HPDE6-E6E7 (cell line): Measurements from ENCODE around the gene ENTREP1.
"Not testable (repeated sequence)": the region's sequence is repeated elsewhere in the genome, so short reads cannot be mapped to it uniquely, and the experiment has no call there.

Experiments
- DNase-seq: peaks from one replicate; pipeline ENCODE4 v3.0.0; 2011; ENCODE audit warnings: missing footprints; ENCODE audit errors: extremely low spot score

ENTREP1 gene

DNA sequence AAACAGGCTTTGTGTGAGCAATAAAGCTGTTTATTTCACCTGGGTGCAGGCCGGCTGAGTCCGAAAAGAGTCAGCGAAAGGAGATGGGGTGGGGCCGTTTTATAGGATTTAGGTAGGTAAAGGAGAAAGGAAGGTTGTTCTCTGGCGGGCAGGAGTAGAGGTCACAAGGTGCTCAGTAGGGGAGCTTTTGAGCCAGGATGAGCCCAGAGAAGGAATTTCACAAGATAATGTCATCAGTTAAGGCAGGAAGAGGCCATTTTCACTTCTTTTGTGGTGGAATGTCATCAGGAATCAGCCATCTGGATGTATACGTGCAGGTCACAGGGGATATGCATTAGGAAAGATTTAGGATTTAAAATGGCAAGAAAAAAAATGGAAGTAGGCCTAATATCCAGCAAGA is 84.9 kb downstream of the ENTREP1 start:
- DNase-seq: not testable (repeated sequence)

DNA sequence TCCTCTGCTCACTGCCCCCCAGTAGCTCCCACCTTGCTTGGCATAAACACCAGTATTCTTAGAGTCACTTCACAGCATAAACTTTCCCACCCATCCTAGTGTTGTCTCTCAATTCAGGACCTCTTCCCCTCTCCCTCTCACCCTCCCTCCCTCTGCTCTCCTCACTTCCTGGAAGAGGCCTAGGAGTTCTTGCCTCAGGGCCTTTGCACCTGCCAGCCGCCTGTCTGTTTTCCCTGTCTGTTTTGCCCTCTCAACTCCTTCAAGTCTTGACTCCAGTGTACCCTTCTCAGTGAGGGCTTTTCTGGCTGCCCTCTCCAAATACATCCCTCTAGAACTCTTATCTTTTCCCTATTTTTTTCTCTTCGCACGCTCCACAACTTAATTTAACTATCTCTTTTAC is 86.2 kb downstream of the ENTREP1 start:
- no peak for DNase-seq

DNA sequence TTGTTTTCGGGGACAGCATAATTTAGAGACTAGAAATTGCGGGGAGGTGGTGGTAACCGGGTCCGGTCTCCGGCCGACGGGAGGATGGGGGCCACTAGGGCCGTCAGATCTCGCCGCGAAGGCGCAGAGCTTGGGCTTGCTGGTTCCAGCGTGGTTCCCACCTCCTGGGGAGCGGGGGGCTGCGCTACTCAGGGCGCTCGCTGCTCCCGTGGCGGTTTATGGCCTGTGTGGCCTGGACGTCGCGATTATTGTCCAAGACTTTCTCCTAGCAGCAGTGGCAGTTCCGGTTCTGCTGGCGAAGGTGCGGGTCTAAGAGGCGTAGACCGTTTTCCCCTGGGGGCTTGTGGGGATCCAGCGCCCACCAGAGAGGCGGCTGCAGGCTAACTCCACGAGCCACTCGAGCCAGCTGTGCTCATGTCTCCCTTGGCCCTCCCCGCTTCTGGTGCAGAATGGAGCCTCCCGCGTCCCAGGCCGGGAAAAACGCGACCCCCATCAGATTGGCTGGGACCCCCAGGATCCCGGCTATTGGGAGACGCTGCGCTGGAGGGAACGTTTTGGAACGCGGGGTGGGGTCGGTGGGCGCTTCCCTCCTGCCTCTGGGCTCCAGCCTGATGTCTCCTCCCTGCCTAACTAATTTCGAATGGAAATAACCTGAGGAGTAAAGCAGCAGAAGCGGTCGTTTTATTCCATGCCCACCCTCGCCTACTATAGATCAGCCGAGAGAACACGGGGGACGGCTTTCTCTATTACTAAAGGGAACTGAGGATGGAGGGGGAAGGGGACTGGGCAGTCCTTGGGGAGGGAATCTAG is 87.1 kb downstream of the ENTREP1 start:
- DNase-seq: no peak

DNA sequence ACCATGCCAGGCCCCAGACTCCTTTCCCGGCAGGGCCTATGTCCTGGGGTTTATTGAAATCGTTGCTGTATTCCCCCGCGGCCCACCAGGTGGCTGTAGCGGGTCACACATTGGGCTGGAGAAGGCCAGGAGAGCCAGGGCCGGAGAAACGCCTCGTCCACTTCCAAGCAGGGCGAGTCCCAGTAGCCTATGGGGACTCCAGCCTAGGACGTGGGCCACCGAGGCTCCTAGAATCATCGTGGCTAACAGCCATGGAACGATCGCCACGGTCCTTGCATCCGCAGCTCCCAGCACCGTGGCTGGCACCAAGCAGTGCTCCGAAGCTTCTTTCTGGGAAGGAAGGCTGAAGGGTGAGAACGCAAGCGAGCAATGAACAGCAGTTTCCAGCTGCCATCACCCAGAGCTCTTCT is 87.7 kb downstream of the ENTREP1 start:
- DNase-seq: peak; percentile 66

DNA sequence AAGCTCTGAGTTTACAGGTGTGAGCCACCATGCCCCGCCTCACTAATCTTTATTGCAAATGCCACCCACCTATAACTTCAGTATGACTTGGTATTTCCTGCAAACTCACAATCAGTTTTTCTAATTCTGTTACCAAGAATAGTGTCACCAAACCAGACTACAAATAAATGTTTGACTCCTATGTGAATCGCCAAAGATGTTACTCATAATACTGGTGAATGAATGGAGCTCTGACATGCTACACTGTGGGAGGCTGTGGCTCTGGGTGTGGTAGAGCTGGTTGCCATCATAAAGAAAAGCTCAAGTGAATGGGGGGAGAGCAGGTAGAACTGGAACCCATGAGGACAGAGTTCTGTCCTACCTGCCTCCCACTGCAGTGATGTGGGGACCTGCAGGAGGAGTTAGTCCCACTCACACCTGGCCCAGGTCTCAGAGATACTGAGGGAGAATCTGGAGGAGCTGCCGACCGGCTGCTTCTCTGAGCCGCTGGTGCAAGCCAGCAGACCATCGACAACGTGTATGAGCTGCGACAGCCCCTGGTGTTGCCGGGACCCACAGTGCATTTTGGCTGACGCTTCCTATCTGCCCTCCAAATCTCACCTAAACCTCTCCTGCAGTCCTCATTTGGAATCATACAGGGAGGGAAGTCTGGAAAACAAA is 95.7 kb downstream of the ENTREP1 start:
- no peak for DNase-seq

DNA sequence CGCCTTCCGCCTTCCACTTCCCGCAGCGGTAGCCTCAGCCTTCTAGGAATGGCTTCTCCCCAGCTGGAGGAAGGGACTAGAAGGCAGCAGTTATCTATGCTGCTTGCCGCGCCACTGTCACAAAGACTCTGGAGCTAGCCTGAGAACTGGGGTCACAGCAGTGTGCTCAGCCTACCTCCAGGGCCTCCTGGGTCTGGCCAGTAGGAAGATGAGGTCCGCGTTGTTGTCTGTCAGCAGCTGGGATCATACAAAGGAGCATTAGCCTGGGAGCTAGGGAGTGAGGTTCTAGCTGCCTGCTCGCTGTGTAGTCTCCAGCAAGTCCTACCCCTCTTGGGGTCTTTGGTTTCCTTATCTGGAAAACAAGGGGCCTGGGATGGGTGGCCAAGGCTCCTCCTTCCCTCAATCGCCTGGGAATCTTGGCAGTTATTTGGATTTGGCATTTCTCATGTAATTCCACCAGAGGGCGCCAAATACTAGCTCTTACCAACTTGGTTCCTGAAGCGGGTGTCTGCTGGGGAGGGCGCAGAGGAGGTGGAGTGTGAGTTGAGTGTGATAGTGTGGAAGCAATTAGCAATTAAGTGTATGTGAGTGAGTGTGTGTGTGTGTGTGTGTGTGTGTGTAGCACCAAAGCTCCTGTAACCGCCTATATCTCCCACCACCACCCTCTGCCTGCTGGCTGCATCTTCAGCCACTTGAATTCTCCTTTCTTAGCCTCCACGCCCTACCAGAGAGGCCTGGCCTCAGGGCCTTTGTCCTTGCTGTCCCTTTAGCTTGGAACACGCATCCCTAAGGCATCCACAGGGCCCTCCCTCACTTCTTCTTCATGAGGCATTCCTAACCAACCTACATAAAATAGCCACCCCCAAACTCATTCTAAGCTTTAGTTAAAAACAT is 97.1 kb downstream of the ENTREP1 start:
- peak; percentile 69 for DNase-seq

DNA sequence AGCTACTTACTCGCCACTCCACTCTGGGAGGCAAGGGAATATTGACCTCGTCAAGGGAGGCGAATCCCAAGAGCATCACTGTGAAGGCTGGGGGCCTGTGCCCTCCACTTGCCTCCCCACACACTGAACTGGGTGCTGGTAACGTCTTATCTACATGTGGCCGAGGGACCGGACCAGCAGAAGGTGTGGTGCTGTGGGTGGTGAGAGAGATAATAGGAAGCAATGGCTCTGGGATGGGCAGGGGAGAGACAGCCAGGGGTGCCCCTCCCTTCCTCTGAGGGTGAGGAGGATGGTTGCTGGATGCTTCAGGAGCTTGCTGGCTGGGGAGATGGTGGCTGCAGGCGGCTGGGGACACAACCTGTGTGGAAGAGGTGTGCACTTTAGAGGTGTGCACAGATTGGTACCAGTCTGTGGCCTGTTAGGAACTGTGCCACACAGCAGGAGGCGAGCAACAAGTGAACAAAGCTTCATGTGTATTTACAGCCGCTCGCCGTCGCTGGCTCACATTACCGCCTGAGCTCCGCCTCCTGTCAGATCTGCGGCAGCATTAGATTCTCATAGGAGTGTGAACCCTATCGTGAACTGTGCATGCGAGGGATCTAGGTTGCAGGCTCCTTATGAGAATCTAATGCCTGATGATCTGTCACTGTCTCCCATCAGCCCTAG is 100.3 kb downstream of the ENTREP1 start:
- DNase-seq: no peak

DNA sequence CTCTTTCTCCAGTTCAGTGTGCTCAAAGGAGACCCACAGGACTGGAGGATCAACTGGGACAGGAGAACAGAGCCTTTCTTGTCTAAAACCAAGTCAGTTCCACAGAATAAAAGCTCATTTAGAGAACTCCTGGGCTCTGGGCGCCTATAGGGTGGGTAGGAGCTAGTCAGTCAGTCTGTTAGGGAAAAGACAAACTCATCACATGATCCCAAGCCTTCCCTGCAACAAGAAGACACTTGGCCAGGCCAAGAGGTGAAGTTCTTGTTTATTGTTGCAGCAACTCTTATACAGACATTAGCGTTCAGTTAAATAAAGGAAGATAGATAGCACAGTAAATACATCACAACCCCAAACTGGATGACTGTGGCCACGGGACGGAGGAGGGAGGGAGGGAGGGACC is 102.3 kb downstream of the ENTREP1 start:
- DNase-seq: no peak

DNA sequence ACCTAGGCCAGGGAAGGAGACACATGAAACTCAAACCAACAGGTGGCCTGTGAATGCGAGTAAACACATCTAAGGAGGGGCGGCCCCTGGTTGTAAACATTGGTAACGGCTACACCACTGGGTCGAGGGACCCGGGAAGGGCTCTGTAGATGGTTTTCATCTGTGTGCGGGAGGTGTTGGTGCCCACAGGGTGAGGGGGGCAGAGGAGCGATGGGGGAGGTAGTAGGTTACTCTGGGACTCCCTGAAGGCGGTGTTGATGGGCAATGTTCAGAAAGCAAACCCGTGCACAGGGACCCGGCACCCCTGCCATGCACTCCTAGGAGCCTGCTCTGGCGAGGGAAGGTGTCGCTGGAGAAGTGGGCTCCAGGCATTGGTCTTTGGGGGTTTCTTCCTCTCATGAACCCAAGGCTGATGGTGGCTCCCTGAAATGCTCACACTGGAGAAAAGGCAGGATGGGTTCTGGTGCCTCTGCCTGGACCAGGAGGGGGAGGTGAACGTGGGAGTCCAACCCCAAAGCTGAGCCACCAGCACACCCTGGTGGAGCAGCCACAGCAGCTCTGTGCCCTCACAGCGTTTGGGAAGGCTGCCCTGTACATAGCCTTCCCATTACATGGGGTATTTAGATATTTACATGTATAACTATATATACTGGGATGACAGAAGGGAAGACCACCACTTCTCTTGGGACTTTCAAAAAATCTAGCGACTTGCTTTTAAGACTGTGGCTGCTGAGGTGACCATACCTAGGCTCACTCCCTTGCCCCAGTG is 103.2 kb downstream of the ENTREP1 start:
- no peak for DNase-seq

DNA sequence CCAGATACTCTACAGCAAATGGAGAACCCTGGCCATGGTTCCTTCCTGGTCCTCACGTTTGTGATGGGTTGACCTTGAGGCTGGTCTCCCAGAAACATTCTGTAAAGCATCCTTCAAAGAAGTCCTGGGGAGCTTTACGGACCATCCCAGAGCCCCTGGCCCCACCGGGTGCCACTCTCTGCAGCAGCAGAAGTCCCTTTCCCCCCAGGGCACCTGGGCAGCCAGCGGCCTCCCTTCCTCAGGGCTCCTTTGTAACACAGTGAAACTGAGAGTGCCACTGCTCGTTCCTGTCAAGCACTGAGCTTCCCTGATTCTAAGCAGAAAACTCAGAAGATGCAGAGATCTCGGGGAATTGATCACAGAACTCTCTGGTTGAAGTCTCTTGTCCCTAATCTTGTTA is 104.3 kb downstream of the ENTREP1 start:
- DNase-seq: no peak

DNA sequence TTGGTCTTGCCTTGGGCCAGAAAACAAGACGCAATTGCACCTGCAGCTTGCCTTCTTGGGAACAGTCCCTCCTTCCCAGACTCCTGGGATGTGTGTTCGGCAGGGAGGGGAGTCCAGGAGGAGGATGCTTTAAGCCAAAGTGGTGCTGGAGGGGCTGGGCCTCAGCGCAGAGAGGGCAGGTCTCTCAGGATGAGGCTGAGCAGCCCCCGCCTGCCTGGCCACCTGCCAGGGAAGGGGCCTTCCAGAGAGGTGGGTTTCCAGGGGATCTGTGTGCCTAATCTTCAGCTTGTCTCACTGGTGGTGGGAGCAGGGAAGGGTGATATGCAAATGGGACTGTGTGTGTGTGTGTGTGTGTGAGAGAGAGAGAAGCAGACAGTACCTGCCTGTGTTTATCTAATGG is 105.2 kb downstream of the ENTREP1 start:
- no peak for DNase-seq

DNA sequence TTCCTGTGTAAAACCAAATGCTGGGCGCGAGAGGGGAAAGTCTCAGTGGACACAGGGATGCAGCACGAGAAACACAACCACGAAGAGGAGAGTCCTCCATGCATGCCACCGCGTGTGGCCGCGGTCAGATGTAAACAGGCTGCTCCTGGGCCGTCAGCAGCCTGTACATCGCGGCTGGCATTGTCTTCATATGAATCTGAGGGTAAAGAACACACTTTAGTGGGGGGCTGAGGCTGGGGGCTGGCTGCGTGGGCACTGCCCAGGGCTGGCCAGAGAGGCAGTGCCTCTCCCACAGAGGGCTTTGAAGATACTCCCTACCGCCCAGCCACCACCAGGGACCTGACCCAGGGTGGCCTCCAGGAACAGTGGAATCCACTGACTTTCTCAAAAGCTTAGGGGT is 106.2 kb downstream of the ENTREP1 start:
- no peak for DNase-seq

DNA sequence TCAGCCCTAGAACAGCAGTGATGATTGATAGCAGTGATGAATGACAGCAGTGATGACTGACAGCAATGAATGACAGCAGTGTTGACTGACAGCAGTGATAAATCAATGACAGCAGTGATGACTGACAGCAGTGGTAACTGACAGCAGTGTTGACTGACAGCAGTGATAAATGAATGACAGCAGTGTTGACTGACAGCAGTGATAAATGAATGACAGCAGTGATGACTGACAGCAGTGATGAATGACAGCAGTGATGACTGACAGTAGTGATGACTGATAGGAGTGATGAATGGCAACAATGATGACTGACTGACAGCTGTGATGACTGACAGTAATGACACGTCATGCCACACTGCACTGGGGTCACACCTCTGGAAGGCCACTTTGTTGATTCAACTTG is 106.8 kb downstream of the ENTREP1 start:
- no peak for DNase-seq

DNA sequence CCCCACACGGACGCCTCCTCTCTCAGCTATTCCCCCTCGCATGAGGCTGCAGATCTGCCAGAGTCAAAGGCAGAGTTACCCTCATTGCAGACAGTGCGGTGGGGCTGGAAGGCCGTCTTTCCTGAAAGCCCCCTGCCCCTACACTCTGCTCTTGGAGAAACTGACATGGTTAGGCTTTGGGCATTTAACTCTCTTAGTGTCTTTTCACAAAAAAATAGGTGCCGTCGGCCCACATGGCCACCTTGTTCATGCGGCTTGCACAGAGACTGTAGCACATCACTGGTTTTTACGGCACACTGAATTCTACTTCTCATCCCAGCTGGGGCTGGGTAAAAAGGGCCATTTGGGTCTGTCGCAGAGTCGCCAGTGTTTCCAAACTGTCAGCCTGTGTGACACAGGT is 107.6 kb downstream of the ENTREP1 start:
- no peak for DNase-seq

DNA sequence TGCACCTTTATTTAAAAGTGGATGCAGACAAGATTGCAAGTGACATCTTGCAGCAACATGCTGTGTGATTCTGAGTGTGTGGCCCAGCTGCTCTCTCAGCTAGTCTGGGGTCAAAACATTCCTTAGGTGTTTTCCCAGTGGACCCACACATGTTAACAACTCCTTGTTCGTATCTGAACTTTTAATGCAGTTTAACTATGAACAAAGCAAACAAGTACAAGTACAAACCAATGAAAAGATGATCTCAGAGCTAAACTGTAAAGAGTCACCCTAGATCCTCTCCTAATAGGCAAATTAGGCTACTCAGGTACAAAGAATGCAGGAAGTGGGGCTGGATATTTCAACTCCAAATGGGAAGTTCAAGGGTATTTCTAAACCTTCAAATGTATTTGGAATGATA is 108.4 kb downstream of the ENTREP1 start:
- DNase-seq: no peak

DNA sequence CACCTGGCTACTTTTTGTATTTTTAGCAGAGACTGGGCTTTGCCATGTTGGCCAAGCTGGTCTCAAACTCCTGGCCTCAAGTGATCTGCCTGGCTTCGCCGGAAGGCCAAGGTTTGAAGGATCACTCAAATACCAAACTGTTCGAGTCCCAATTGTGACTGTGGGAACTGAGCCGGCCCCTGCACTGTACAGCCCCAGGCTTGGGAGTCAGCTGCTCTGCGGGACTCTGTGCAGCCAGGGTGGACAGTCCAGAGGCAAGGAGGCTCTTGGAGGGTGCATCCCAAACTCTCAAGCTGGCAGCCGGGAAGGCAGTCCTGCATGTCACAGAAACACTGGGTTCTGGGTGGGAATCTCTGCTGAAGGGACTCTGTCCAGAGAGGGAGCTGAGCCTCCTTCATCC is 109.0 kb downstream of the ENTREP1 start:
- DNase-seq: no peak

DNA sequence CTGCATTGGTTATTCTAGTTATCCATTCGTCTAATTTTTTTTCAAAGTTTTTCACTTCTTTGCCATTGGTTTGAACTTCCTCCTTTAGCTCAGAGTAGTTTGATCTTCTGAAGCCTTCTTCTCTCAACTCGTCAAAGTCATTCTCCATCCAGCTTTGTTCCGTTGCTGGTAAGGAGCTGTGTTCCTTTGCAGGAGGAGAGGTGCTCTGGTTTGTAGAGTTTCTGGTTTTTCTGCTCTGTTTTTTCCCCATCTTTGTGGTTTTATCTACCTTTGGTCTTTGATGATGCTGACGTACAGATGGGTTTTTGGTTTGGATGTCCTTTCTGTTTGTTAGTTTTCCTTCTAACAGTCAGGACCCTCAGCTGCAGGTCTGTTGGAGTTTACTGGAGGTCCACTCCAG is 114.6 kb downstream of the ENTREP1 start:
- DNase-seq: not testable (repeated sequence)

DNA sequence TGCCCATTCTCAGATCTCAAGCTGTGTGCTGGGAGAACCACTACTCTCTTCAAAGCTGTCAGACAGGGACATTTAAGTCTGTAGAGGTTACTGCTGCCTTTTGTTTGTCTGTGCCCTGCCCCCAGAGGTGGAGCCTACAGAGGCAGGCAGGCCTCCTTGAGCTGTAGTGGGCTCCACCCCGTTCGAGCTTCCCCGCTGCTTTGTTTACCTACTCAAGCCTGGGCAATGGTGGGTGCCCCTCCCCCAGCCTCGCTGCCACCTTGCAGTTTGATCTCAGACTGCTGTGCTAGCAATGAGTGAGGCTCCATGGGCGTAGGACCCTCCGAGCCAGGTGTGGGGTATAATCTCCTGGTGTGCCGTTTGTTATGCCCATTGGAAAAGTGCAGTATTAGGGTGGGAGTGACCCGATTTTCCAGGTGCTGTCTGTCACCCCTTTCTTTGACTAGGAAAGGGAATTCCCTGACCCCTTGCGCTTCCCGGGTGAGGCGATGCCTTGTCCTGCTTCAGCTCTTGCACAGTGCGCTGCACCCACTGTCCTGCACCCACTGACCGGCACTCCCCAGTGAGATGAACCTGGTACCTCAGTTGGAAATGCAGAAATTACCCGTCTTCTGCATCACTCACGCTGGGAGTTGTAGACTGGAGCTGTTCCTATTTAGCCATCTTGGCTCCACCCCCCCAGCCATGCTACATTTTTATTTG is 115.4 kb downstream of the ENTREP1 start:
- DNase-seq: not testable (repeated sequence)
